PC-3 (cell line): Measurements from ENCODE around the gene CERS6. TPM values are rescaled to one million over a fixed set of nuclear protein-coding genes. Genes with fewer than 3 reads are reported as not detected.

ENCODE experiments used
- ATAC-seq: fragments of 200-7000 bp; cut with Tn5 transposase; 2 replicates; pipeline ENCODE4 v1.9.1; 2020; ENCODE audit warnings: mild to moderate bottlenecking, moderate library complexity
- BruUV-seq: library from RNA; stranded (reverse); fragments of 400-500 nt; replicated peaks from 2 replicates; lab custom pipeline; 2021; lab: Mats Ljungman, UMichigan
- CTCF ChIA-PET: fragments of 300-600 bp; sonication (Branson Sonifier 250); formaldehyde crosslinking; loops from one replicate; lab custom pipeline; 2022; ENCODE audit warnings: antibody characterized with exemption; lab: Charles Lee
- POLR2A ChIA-PET: fragments of 300-600 bp; sonication (Branson Sonifier 250); formaldehyde crosslinking; loops from one replicate; lab custom pipeline; 2022; ENCODE audit warnings: antibody characterized with exemption; ENCODE audit not compliant: unreplicated experiment; lab: Charles Lee
- DNase-seq: peaks from one replicate; pipeline ENCODE4 v3.0.0-alpha.2; 2015
- H2AFZ ChIP-seq: fragments of 300-600 bp; sonication (generic); 2 replicates; pipeline ENCODE4 v1.6.0; 2016; ENCODE audit warnings: antibody characterized with exemption, low read length
- H3F3A ChIP-seq: fragments of 300-600 bp; sonication (generic); one replicate; pipeline ENCODE4 v1.6.0; 2017; ENCODE audit warnings: antibody characterized with exemption, low read length, control low read depth, mild to moderate bottlenecking; ENCODE audit not compliant: unreplicated experiment
- H3K27ac ChIP-seq: fragments of 300-600 bp; sonication (generic); 2 replicates; pipeline ENCODE4 v1.5.1; 2016; ENCODE audit warnings: mild to moderate bottlenecking, low read length
- H3K27me3 ChIP-seq: fragments of 300-600 bp; sonication (generic); 2 replicates; pipeline ENCODE4 v1.6.1; 2016; ENCODE audit warnings: low read length, mixed read lengths
- H3K36me3 ChIP-seq: fragments of 300-600 bp; sonication (generic); 2 replicates; pipeline ENCODE4 v1.6.1; 2016; ENCODE audit warnings: low read depth, mixed run types, low read length, mixed read lengths
- H3K4me1 ChIP-seq: fragments of 300-600 bp; sonication (generic); 2 replicates; pipeline ENCODE4 v1.5.1; 2016; ENCODE audit warnings: low read length; ENCODE audit not compliant: insufficient read depth
- H3K4me2 ChIP-seq: fragments of 300-600 bp; sonication (generic); 2 replicates; pipeline ENCODE4 v1.6.0; 2016; ENCODE audit warnings: low read length
- H3K4me3 ChIP-seq: fragments of 300-600 bp; sonication (generic); 2 replicates; pipeline ENCODE4 v1.5.1; 2016; ENCODE audit warnings: mild to moderate bottlenecking, low read length, mixed read lengths
- H3K79me2 ChIP-seq: fragments of 300-600 bp; sonication (generic); 2 replicates; pipeline ENCODE4 v1.6.1; 2017; ENCODE audit warnings: low read length, mixed read lengths
- H3K9ac ChIP-seq: fragments of 300-600 bp; sonication (generic); 2 replicates; pipeline ENCODE4 v1.6.0; 2016; ENCODE audit warnings: mild to moderate bottlenecking, low read length
- H3K9me2 ChIP-seq: fragments of 300-600 bp; sonication (generic); replicated peaks from 2 replicates; pipeline ENCODE4 v1.6.1; 2016; ENCODE audit warnings: mixed run types, low read length, mixed read lengths
- H3K9me3 ChIP-seq: fragments of 300-600 bp; sonication (generic); 2 replicates; pipeline ENCODE4 v1.6.1; 2016; ENCODE audit warnings: low read length, mixed read lengths
- H4K20me1 ChIP-seq: fragments of 300-600 bp; sonication (generic); 2 replicates; pipeline ENCODE4 v1.6.1; 2016; ENCODE audit warnings: low read length, mixed read lengths
- CTCF ChIP-seq: fragments of 300-600 bp; sonication (generic); conservative IDR thresholded peaks from 2 replicates; pipeline ENCODE4 v1.5.1; 2017; ENCODE audit warnings: antibody characterized with exemption, low read depth, mild to moderate bottlenecking, low read length
- EZH2 ChIP-seq: fragments of 300-600 bp; sonication (generic); IDR thresholded peaks from one replicate; pipeline ENCODE4 v1.6.1; 2017; ENCODE audit warnings: antibody characterized with exemption, mild to moderate bottlenecking, low read length; ENCODE audit not compliant: unreplicated experiment
- EZH2phosphoT487 ChIP-seq: fragments of 300-600 bp; sonication (generic); IDR thresholded peaks from 2 replicates; pipeline ENCODE4 v1.6.1; 2018; ENCODE audit warnings: mild to moderate bottlenecking, antibody characterized with exemption, low read length, borderline replicate concordance
- intact Hi-C: fragments of 100-400 bp; cut with micrococcal nuclease; formaldehyde crosslinking; loops from 2 replicates; pipeline ENCODE4 v1.9.0; 2023
- total RNA-seq: library from RNA; depleted of rRNA; stranded (reverse); fragments of >200 nt; gene quantifications from 2 replicates; pipeline ENCODE4 v1.2.3, GENCODE V29; 2014

Gene CERS6
- total RNA-seq, 1 experiment from 2014 or later: 24.2 TPM

- no TSS peak for BruUV-seq
- ChIA-PET CTCF (no interaction called here), POLR2A (no interaction called here)
- no peaks in the 10 kb centered on the region for H3K9me2 ChIP-seq
- DNase-seq (no peak), ATAC-seq (no peak)
- no peaks in the 10 kb centered on the region for H3K9me3 ChIP-seq
- H3K9ac ChIP-seq: no peak overlapping the region
- H4K20me1 ChIP-seq: no peaks in the 10 kb centered on the region
- H3K79me2 ChIP-seq: no peaks in the 10 kb centered on the region
- TF ChIP-seq CTCF (no peak), EZH2 (no peak)
- no peak overlapping the region for H3K27ac ChIP-seq
- H3K4me1 ChIP-seq: no peaks in the 10 kb centered on the region
- H3K4me2 ChIP-seq: no peak overlapping the region
- no peak overlapping the region for H3K4me3 ChIP-seq
- H3K27me3 ChIP-seq: no peaks in the 10 kb centered on the region
- no peak overlapping the region for H2AFZ ChIP-seq
- no peaks in the 10 kb centered on the region for H3K36me3 ChIP-seq
- intact Hi-C loops: no loop called here
- H3F3A ChIP-seq: no peaks in the 10 kb centered on the region
Observed at GRCh38 chr2:168641636-168642035, 185.6 kb downstream of the CERS6 start.

DNA sequence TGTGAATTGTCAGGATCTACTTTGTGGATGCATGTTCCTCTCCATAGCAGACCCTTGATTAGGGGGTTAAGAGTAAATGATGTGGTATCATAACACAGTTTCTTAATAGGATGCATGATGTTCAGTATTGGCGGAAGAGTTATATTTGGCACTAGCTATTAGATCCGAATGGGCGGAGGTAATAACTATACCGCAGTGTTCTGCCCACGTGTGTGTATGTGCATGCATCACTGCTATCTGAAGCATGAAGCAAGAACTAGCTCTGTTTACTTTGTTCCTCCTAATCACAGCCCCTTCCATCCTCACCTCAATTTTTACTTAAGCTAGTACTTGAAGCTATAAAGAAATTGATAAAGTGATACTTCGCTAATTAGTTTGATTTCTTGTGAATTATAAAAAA lies 186.8 kb downstream of the CERS6 start:
- intact Hi-C loops: no loop called here
- no peaks in the 10 kb centered on the region for H3K79me2 ChIP-seq
- H4K20me1 ChIP-seq: no peaks in the 10 kb centered on the region
- CTCF ChIA-PET: no interaction called here
- H3K9me2 ChIP-seq: no peaks in the 10 kb centered on the region
- TF ChIP-seq CTCF: no peak
- no peak for TF ChIP-seq EZH2phosphoT487
- TF ChIP-seq EZH2: no peak
- no peaks in the 10 kb centered on the region for H3K9me3 ChIP-seq
- ATAC-seq (no peak), DNase-seq (no peak)
- no peaks in the 10 kb centered on the region for H3K27me3 ChIP-seq
- no peak overlapping the region for H3K27ac ChIP-seq
- no peaks in the 10 kb centered on the region for H3F3A ChIP-seq
- H3K4me3 ChIP-seq: no peak overlapping the region
- no peak overlapping the region for H2AFZ ChIP-seq
- POLR2A ChIA-PET: no interaction called here
- no peak overlapping the region for H3K9ac ChIP-seq
- H3K4me1 ChIP-seq: no peaks in the 10 kb centered on the region
- H3K4me2 ChIP-seq: no peak overlapping the region
- H3K36me3 ChIP-seq: no peaks in the 10 kb centered on the region
- no TSS peak for BruUV-seq

GRCh38 chr2:168643979-168644378 lies 187.9 kb downstream of the CERS6 start:
- H2AFZ ChIP-seq: no peak overlapping the region
- ChIA-PET POLR2A (no interaction called here), CTCF (no interaction called here)
- H3K9me2 ChIP-seq: no peaks in the 10 kb centered on the region
- TF ChIP-seq CTCF (no peak), EZH2 (no peak), EZH2phosphoT487 (no peak)
- intact Hi-C loops: no loop called here
- H3K4me1 ChIP-seq: no peaks in the 10 kb centered on the region
- no peaks in the 10 kb centered on the region for H3K36me3 ChIP-seq
- no peaks in the 10 kb centered on the region for H4K20me1 ChIP-seq
- H3K4me2 ChIP-seq: no peak overlapping the region
- H3K9ac ChIP-seq: no peak overlapping the region
- H3F3A ChIP-seq: no peaks in the 10 kb centered on the region
- BruUV-seq: no TSS peak
- no peak overlapping the region for H3K4me3 ChIP-seq
- DNase-seq: no peak
- no peaks in the 10 kb centered on the region for H3K79me2 ChIP-seq
- H3K27me3 ChIP-seq: no peaks in the 10 kb centered on the region
- no peaks in the 10 kb centered on the region for H3K9me3 ChIP-seq
- ATAC-seq: no peak
- H3K27ac ChIP-seq: no peak overlapping the region
